GM23338 (cell line): ENCODE data around the gene ANKRD11.

ENCODE experiments used
- EZH2phosphoT487 ChIP-seq: fragments of 200-600 bp; sonication (generic); IDR thresholded peaks from one replicate; pipeline ENCODE4 v1.8.1; 2018; ENCODE audit warnings: antibody characterized with exemption; ENCODE audit not compliant: unreplicated experiment
- POLR2AphosphoS5 ChIP-seq: IDR thresholded peaks from 2 replicates; pipeline ENCODE4 v1.6.1; 2016; ENCODE audit warnings: antibody characterized with exemption, low read depth
- STAT1 ChIP-seq: IDR thresholded peaks from one replicate; pipeline ENCODE4 v1.6.1; 2016; ENCODE audit warnings: antibody characterized with exemption; ENCODE audit not compliant: unreplicated experiment
- ZNF114 ChIP-seq: fragments of 250-450 bp; sonication (Bioruptor Pico); IDR thresholded peaks from 2 replicates; pipeline ENCODE4 v1.5.0; 2020; ENCODE audit warnings: mild to moderate bottlenecking, moderate library complexity
- TF ChIP-seq, protein P1 (sequence below), 2 experiments: fragments of 200-600 bp in 1 of 2; sonication (generic) in 1 of 2; conservative IDR thresholded peaks; 2 replicates each; pipeline versions ENCODE4 v1.5.1 to v1.6.1; 2016 to 2017; ENCODE audit warnings: antibody characterized with exemption in 2 of 2, low read depth in 2 of 2, mild to moderate bottlenecking in 2 of 2, moderate library complexity in 1 of 2
- TF ChIP-seq, protein P2 (sequence below): IDR thresholded peaks from 2 replicates; pipeline ENCODE4 v1.6.1; 2016; ENCODE audit warnings: antibody characterized with exemption

DNA sequence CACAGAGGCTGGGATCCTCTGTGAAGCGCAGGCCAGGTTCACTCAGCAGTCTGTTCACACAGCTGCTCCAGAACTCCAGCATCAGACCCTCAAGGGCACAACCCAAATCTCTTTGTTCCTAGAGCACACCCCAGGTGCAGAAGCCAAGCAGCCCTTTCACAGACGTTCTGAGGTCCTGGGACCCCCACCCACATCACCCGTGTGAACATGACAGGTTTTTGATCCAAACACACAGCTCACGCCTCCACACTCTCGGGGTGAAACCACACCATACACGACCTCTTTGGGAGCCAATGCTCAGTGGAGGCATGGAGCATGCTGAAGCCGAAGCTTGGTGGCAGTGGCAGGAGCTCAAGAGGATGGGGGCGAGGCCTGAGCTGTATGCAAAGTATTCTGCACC is 175.5 kb downstream of the ANKRD11 start:
- TF ChIP-seq, protein P1, sequence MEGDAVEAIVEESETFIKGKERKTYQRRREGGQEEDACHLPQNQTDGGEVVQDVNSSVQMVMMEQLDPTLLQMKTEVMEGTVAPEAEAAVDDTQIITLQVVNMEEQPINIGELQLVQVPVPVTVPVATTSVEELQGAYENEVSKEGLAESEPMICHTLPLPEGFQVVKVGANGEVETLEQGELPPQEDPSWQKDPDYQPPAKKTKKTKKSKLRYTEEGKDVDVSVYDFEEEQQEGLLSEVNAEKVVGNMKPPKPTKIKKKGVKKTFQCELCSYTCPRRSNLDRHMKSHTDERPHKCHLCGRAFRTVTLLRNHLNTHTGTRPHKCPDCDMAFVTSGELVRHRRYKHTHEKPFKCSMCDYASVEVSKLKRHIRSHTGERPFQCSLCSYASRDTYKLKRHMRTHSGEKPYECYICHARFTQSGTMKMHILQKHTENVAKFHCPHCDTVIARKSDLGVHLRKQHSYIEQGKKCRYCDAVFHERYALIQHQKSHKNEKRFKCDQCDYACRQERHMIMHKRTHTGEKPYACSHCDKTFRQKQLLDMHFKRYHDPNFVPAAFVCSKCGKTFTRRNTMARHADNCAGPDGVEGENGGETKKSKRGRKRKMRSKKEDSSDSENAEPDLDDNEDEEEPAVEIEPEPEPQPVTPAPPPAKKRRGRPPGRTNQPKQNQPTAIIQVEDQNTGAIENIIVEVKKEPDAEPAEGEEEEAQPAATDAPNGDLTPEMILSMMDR (conservative IDR thresholded peaks at IDR 0.05; ENCODE audit: low read depth in 2 of 2): no peak
- TF ChIP-seq ZNF114 (CRISPR knock-in tag): no peak
- TF ChIP-seq STAT1: no peak
- TF ChIP-seq, protein P2, sequence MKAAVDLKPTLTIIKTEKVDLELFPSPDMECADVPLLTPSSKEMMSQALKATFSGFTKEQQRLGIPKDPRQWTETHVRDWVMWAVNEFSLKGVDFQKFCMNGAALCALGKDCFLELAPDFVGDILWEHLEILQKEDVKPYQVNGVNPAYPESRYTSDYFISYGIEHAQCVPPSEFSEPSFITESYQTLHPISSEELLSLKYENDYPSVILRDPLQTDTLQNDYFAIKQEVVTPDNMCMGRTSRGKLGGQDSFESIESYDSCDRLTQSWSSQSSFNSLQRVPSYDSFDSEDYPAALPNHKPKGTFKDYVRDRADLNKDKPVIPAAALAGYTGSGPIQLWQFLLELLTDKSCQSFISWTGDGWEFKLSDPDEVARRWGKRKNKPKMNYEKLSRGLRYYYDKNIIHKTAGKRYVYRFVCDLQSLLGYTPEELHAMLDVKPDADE: no peak
- no peak for TF ChIP-seq EZH2phosphoT487
- no peak for TF ChIP-seq POLR2AphosphoS5
